OCI-LY7 (cell line): ENCODE measurements around the gene RUSC1. TPM values are rescaled to one million over a fixed set of nuclear protein-coding genes. Genes with fewer than 3 reads are reported as not detected.

Experiments used
- BruUV-seq: library from RNA; stranded (reverse); fragments of 400-500 nt; replicated peaks from 2 replicates; lab custom pipeline; 2021; lab: Mats Ljungman, UMichigan
- CTCF ChIA-PET: fragments of 300-600 bp; sonication (Branson Sonifier 250); formaldehyde crosslinking; loops from one replicate; lab custom pipeline; 2022; ENCODE audit warnings: antibody characterized with exemption; ENCODE audit not compliant: unreplicated experiment; lab: Charles Lee
- POLR2A ChIA-PET: fragments of 300-600 bp; sonication (Branson Sonifier 250); formaldehyde crosslinking; loops from one replicate; lab custom pipeline; 2022; ENCODE audit warnings: antibody characterized with exemption; lab: Charles Lee
- DNase-seq: peaks from one replicate; pipeline ENCODE4 v3.0.0-alpha.2; 2015; ENCODE audit warnings: low spot score
- H2AFZ ChIP-seq: fragments of 200-600 bp; sonication (generic), shearing (Covaris generic); 2 replicates; pipeline ENCODE4 v1.6.1; 2014; ENCODE audit warnings: mild to moderate bottlenecking, antibody characterized with exemption, low read length, moderate library complexity
- H3K27ac ChIP-seq: fragments of 200-600 bp; sonication (generic); 2 replicates; pipeline ENCODE4 v1.5.1; 2014; ENCODE audit warnings: mixed run types, low read depth, mild to moderate bottlenecking, moderate library complexity, low read length, inconsistent platforms; ENCODE audit not compliant: poor library complexity, severe bottlenecking
- H3K36me3 ChIP-seq: fragments of 200-600 bp; sonication (generic); 2 replicates; pipeline ENCODE4 v1.6.1; 2014; ENCODE audit warnings: mild to moderate bottlenecking, antibody characterized with exemption, low read length, moderate library complexity, mixed read lengths; ENCODE audit not compliant: insufficient read depth
- H3K4me1 ChIP-seq: fragments of 200-600 bp; sonication (generic); 2 replicates; pipeline ENCODE4 v1.5.1; 2014; ENCODE audit warnings: mild to moderate bottlenecking, low read length; ENCODE audit not compliant: insufficient read depth, poor library complexity, severe bottlenecking
- H3K4me2 ChIP-seq: fragments of 200-600 bp; sonication (generic); 2 replicates; pipeline ENCODE4 v1.6.1; 2014; ENCODE audit warnings: mild to moderate bottlenecking, low read length
- H3K4me3 ChIP-seq: fragments of 200-600 bp; sonication (generic); 2 replicates; pipeline ENCODE4 v1.5.1; 2014; ENCODE audit warnings: mild to moderate bottlenecking, low read depth, low read length; ENCODE audit not compliant: poor library complexity, severe bottlenecking
- H3K79me2 ChIP-seq: fragments of 200-600 bp; sonication (generic); 2 replicates; pipeline ENCODE4 v1.6.1; 2016; ENCODE audit warnings: low read depth, mild to moderate bottlenecking, low read length, moderate library complexity, mixed read lengths; ENCODE audit not compliant: insufficient read depth
- H3K9me2 ChIP-seq: fragments of 200-600 bp; sonication (generic); 2 replicates; pipeline ENCODE4 v1.6.1; 2016; ENCODE audit warnings: mild to moderate bottlenecking, low read length, mixed read lengths; ENCODE audit not compliant: insufficient read depth
- H3K9me3 ChIP-seq: fragments of 200-600 bp; sonication (generic); 2 replicates; pipeline ENCODE4 v1.6.1; 2014; ENCODE audit warnings: mild to moderate bottlenecking, mixed run types, low read length, mixed read lengths
- H4K20me1 ChIP-seq: fragments of 200-600 bp; sonication (generic); 2 replicates; pipeline ENCODE4 v1.6.1; 2014; ENCODE audit warnings: mild to moderate bottlenecking, antibody characterized with exemption, low read length, moderate library complexity, mixed read lengths; ENCODE audit not compliant: insufficient read depth
- EZH2phosphoT487 ChIP-seq: fragments of 200-600 bp; sonication (generic); IDR thresholded peaks from 2 replicates; pipeline ENCODE4 v1.6.1; 2018; ENCODE audit warnings: low read depth, borderline replicate concordance, mild to moderate bottlenecking, mixed run types, antibody characterized with exemption, low read length, moderate library complexity, mixed read lengths
- intact Hi-C: fragments of 100-400 bp; cut with micrococcal nuclease; formaldehyde crosslinking; loops from one replicate; pipeline ENCODE4 v1.10.0; 2022; ENCODE audit not compliant: unreplicated experiment
- total RNA-seq, 2 experiments: library from RNA; depleted of rRNA in 1 of 2; stranded (reverse); fragments of >200 nt in 1 of 2; shearing (Covaris generic) in 1 of 2; gene quantifications; 2 replicates each; pipeline ENCODE4 v1.2.3, GENCODE V29; 2014 to 2022
- TF ChIP-seq, protein P1 (sequence below): fragments of 200-600 bp; sonication (generic); conservative IDR thresholded peaks from 2 replicates; pipeline ENCODE4 v1.5.1; 2014; ENCODE audit warnings: mild to moderate bottlenecking, antibody characterized with exemption, low read length, moderate library complexity, mixed read lengths

RUSC1 gene
- total RNA-seq, 2 experiments from 2014 or later: 15.1 to 25.6 TPM

DNA sequence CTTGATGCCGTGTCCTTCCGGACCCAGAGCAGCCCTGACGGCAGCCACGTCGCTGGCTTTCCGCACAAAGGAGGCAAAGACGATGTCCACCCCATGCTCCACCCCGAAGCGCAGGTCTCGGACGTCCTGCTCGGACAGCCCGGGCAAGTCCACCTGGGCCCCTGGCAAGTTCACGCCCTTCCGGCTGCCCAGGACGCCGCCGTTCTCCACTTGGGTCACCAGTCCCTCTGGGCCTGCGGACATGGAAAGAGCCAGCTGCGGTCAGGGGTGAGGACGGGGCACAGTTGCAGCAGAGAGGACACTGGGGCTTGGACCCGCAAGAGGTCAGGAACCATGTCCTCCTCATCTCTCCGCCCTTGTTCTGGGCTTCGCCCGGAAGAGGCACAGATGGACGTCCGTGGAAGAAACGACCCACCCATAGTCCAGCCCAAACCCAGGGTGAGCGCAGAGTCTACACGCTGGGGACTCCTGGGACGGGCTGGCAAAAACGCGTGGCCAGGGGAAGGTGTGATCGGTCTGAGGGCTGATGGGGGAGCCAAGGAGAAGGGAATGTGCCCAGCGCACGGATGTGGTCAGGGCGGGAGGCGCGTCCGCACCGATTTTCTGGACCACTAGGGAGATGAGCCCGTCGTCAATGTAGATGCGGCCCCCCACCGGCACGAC, 26.0 kb upstream of the RUSC1 start:
- no peak overlapping the region for H3K4me3 ChIP-seq
- no peaks in the 10 kb centered on the region for H3K79me2 ChIP-seq
- no TSS peak for BruUV-seq
- H3K9me2 ChIP-seq: no peaks in the 10 kb centered on the region
- H3K4me2 ChIP-seq: no peak overlapping the region
- DNase-seq: no peak
- no peaks in the 10 kb centered on the region for H3K36me3 ChIP-seq
- CTCF ChIA-PET: no interaction called here
- no peak overlapping the region for H3K27ac ChIP-seq
- TF ChIP-seq, protein P1, sequence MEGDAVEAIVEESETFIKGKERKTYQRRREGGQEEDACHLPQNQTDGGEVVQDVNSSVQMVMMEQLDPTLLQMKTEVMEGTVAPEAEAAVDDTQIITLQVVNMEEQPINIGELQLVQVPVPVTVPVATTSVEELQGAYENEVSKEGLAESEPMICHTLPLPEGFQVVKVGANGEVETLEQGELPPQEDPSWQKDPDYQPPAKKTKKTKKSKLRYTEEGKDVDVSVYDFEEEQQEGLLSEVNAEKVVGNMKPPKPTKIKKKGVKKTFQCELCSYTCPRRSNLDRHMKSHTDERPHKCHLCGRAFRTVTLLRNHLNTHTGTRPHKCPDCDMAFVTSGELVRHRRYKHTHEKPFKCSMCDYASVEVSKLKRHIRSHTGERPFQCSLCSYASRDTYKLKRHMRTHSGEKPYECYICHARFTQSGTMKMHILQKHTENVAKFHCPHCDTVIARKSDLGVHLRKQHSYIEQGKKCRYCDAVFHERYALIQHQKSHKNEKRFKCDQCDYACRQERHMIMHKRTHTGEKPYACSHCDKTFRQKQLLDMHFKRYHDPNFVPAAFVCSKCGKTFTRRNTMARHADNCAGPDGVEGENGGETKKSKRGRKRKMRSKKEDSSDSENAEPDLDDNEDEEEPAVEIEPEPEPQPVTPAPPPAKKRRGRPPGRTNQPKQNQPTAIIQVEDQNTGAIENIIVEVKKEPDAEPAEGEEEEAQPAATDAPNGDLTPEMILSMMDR: no peak
- no peak for TF ChIP-seq EZH2phosphoT487
- H2AFZ ChIP-seq: no peak overlapping the region
- POLR2A ChIA-PET: no interaction called here
- peaks cover 17% of the 10 kb centered on the region for H3K4me1 ChIP-seq
- no peaks in the 10 kb centered on the region for H3K9me3 ChIP-seq
- intact Hi-C loops: no loop called here
- H4K20me1 ChIP-seq: no peaks in the 10 kb centered on the region

GRCh38 chr1:155295183-155295941, 25.3 kb upstream of the RUSC1 start:
- peaks cover 17% of the 10 kb centered on the region for H3K4me1 ChIP-seq
- DNase-seq: no peak
- no peak overlapping the region for H3K4me2 ChIP-seq
- POLR2A ChIA-PET: no interaction called here
- H3K9me3 ChIP-seq: no peaks in the 10 kb centered on the region
- no peak overlapping the region for H3K4me3 ChIP-seq
- CTCF ChIA-PET: no interaction called here
- BruUV-seq: no TSS peak
- H3K36me3 ChIP-seq: no peaks in the 10 kb centered on the region
- TF ChIP-seq, protein P1: no peak
- no peaks in the 10 kb centered on the region for H3K79me2 ChIP-seq
- H2AFZ ChIP-seq: no peak overlapping the region
- intact Hi-C loops: no loop called here
- H3K9me2 ChIP-seq: no peaks in the 10 kb centered on the region
- H4K20me1 ChIP-seq: no peaks in the 10 kb centered on the region
- no peak overlapping the region for H3K27ac ChIP-seq

GRCh38 chr1:155295942-155296267, 24.8 kb upstream of the RUSC1 start:
- ChIA-PET CTCF (no interaction called here), POLR2A (no interaction called here)
- Histone ChIP-seq H3K9me3 (no peaks in the 10 kb centered on the region), H3K4me1 (peaks cover 17% of the 10 kb centered on the region), H3K79me2 (no peaks in the 10 kb centered on the region), H4K20me1 (no peaks in the 10 kb centered on the region), H3K36me3 (no peaks in the 10 kb centered on the region), H3K27ac (no peak overlapping the region), H2AFZ (no peak overlapping the region), H3K9me2 (no peaks in the 10 kb centered on the region), H3K4me3 (no peak overlapping the region), H3K4me2 (no peak overlapping the region)
- BruUV-seq: no TSS peak
- intact Hi-C loops: no loop called here
- DNase-seq: no peak
- TF ChIP-seq, protein P1: no peak
